Measurements from ENCODE around the gene CCNO. TPM values are rescaled to one million over a fixed set of nuclear protein-coding genes. Genes with fewer than 3 reads are reported as not detected.

CCNO gene
- total RNA-seq, 4 donors from 2014 or later, result 0.44 TPM; not detected in 3

GRCh38 chr5:55188656-55189540, 44.5 kb downstream of the CCNO start:
- no peak for TF ChIP-seq CTCF (IDR thresholded peaks at IDR 0.05; ENCODE audit: low read depth)

- no peak for TF ChIP-seq CTCF (IDR thresholded peaks at IDR 0.05; ENCODE audit: low read depth)
Measured at GRCh38 chr5:55187370-55187769, 46.0 kb downstream of the CCNO start.

Other genes starting within 250 kb of the CCNO start
- gene ESM1, start 248.0 kb downstream of the CCNO start, total RNA-seq, result not detected
- gene GZMK, start 209.4 kb downstream of the CCNO start, total RNA-seq, result 1 to 10 TPM in 3 of 4 donors, not detected in 1; 1.1 to 3.4 (median 2.6) TPM
- 1 to 10 TPM in 3 of 4 donors, not detected in 1; 1.3 to 2.2 (median 1.8) TPM for gene GZMA, start 131.0 kb downstream of the CCNO start, total RNA-seq
- 10 to 100 TPM in 3 of 4 donors, 1 to 10 TPM in 1; 5.7 to 19.7 (median 14.9) TPM for gene GPX8, start 73.4 kb downstream of the CCNO start, total RNA-seq
- not detected for gene CDC20B, start 60.4 kb downstream of the CCNO start, total RNA-seq
- gene MCIDAS, start 6.3 kb downstream of the CCNO start, total RNA-seq, result not detected
- 10 to 100 TPM; 21.3 to 39.5 (median 30.2) TPM for gene DHX29, start 74.1 kb upstream of the CCNO start, total RNA-seq
- 100 to 1,000 TPM in 1 of 4 donors, 10 to 100 TPM in 3; 66.3 to 130 (median 76.3) TPM for gene MTREX, start 74.4 kb upstream of the CCNO start, total RNA-seq